Keratinocyte (primary cell): ENCODE results near the gene SLC44A1. TPM values are rescaled to one million over a fixed set of nuclear protein-coding genes. Genes with fewer than 3 reads are reported as not detected.

Experiments used
- DNase-seq: peaks from one replicate; pipeline ENCODE4 v3.0.0-alpha.2; 2011; ENCODE audit warnings: low read depth, missing footprints, low spot score
- FAIRE-seq: peaks from 2 replicates; lab custom pipeline; 2011; peaks lifted over from hg19 to GRCh38; lab: Jason Lieb, UNC
- H2AFZ ChIP-seq: 2 replicates; pipeline ENCODE4 v1.6.0; 2012; ENCODE audit warnings: low read length, control low read depth, inconsistent platforms; ENCODE audit not compliant: control insufficient read depth
- H3K27ac ChIP-seq: 2 replicates; pipeline ENCODE4 v1.5.1; 2011; ENCODE audit warnings: low read length; ENCODE audit not compliant: control insufficient read depth, insufficient read depth
- H3K27me3 ChIP-seq: 3 replicates; pipeline ENCODE4 v1.6.0; 2011; ENCODE audit warnings: low read length; ENCODE audit not compliant: control insufficient read depth, insufficient read depth; ENCODE audit errors: extremely low read depth
- H3K36me3 ChIP-seq, 2 experiments: 2 replicates in 1 of 2; 3 replicates in 1 of 2; pipeline ENCODE4 v1.5.1; 2011; ENCODE audit warnings: low read length in 2 of 2, mild to moderate bottlenecking in 1 of 2; ENCODE audit not compliant: control insufficient read depth in 2 of 2, insufficient read depth in 2 of 2; ENCODE audit errors: extremely low read depth in 1 of 2
- H3K4me1 ChIP-seq: 3 replicates; pipeline ENCODE4 v1.5.1; 2011; ENCODE audit warnings: low read length; ENCODE audit not compliant: control insufficient read depth, insufficient read depth; ENCODE audit errors: extremely low read depth
- H3K4me2 ChIP-seq: 3 replicates; pipeline ENCODE4 v1.6.0; 2011; ENCODE audit warnings: low read depth, low read length; ENCODE audit not compliant: control insufficient read depth, insufficient read depth; ENCODE audit errors: extremely low read depth
- H3K4me3 ChIP-seq, 3 experiments: fragments of 200-600 bp in 1 of 3; sonication (generic) in 1 of 3; 2 replicates in 2 of 3; 3 replicates in 1 of 3; pipeline ENCODE4 v1.5.1; 2011 to 2016; ENCODE audit warnings: low read length in 3 of 3, mild to moderate bottlenecking in 3 of 3, control low read depth in 2 of 3, inconsistent platforms in 1 of 3, low read depth in 1 of 3, mixed read lengths in 1 of 3, mixed run types in 1 of 3, moderate library complexity in 1 of 3; ENCODE audit not compliant: control insufficient read depth in 2 of 3, insufficient read depth in 2 of 3; ENCODE audit errors: extremely low read depth in 1 of 3
- H3K79me2 ChIP-seq: 2 replicates; pipeline ENCODE4 v1.6.0; 2012; ENCODE audit warnings: low read length; ENCODE audit not compliant: control insufficient read depth, insufficient read depth
- H3K9ac ChIP-seq: 3 replicates; pipeline ENCODE4 v1.6.0; 2011; ENCODE audit warnings: low read length; ENCODE audit not compliant: control insufficient read depth, insufficient read depth; ENCODE audit errors: extremely low read depth
- H3K9me1 ChIP-seq: 3 replicates; pipeline ENCODE4 v1.6.0; 2011; ENCODE audit warnings: low read length; ENCODE audit not compliant: control insufficient read depth, insufficient read depth; ENCODE audit errors: extremely low read depth
- H3K9me3 ChIP-seq: 2 replicates; pipeline ENCODE4 v1.5.1; 2012; ENCODE audit warnings: low read depth, low read length; ENCODE audit not compliant: control insufficient read depth
- H4K20me1 ChIP-seq: 3 replicates; pipeline ENCODE4 v1.6.0; 2011; ENCODE audit warnings: low read length; ENCODE audit not compliant: control insufficient read depth, insufficient read depth; ENCODE audit errors: extremely low read depth
- CTCF ChIP-seq, 3 experiments: IDR thresholded peaks in 1 of 3; conservative IDR thresholded peaks in 1 of 3; optimal IDR thresholded peaks in 1 of 3; 2 replicates in 2 of 3; 3 replicates in 1 of 3; pipeline versions ENCODE3 to v1.5.1; 2011; ENCODE audit warnings: low read length in 3 of 3, mild to moderate bottlenecking in 3 of 3, moderate library complexity in 2 of 3, control low read depth in 1 of 3, inconsistent platforms in 1 of 3; ENCODE audit not compliant: insufficient read depth in 2 of 3; ENCODE audit errors: extremely low read depth in 1 of 3
- EZH2 ChIP-seq: IDR thresholded peaks from one replicate; pipeline ENCODE4 v1.6.1; 2012; ENCODE audit warnings: inconsistent platforms, mild to moderate bottlenecking, low read length, moderate library complexity
- dilution Hi-C: fragments of 300-500 bp; cut with MboI; formaldehyde crosslinking; loops from one replicate; pipeline ENCODE4 v1.7.0; 2020; ENCODE audit warnings: low sequenced_read_pairs; ENCODE audit not compliant: extremely low pct_ligation_motif_present
- polyA plus RNA-seq, 5 experiments: library from polyadenylated mRNA; depleted of rRNA in 3 of 5; stranded (reverse) in 3 of 5; stranded (forward) in 1 of 5; unstranded in 1 of 5; fragments of >200 nt; gene quantifications; 1 replicate in 1 of 5; 2 replicates in 3 of 5; 3 replicates in 1 of 5; pipeline versions ENCODE4 v1.2.1 to v1.2.3, GENCODE V29; 2011 to 2012; ENCODE audit warnings: missing spikeins in 2 of 5, low read depth in 1 of 5, low replicate concordance in 1 of 5

The SLC44A1 gene
- polyA plus RNA-seq, 1 donor (not counting 4 experiments of a cell fraction or from before 2014, with no cell fraction given): 22.9 TPM

- Histone ChIP-seq H3K79me2 (no peaks in the 10 kb centered on the region), H3K9me1 (no peaks in the 10 kb centered on the region), H3K4me2 (no peak overlapping the region), H2AFZ (no peak overlapping the region), H3K9ac (no peak overlapping the region), H3K4me1 (no peaks in the 10 kb centered on the region), H3K9me3 (no peaks in the 10 kb centered on the region), H4K20me1 (no peaks in the 10 kb centered on the region), H3K36me3 (no peaks in the 10 kb centered on the region), H3K27me3 (no peaks in the 10 kb centered on the region), H3K27ac (no peak overlapping the region), H3K4me3 (no peak overlapping the region)
- TF ChIP-seq EZH2 (no peak), CTCF (optimal IDR thresholded peaks at IDR 0.05 in 1 of 3, IDR thresholded peaks at IDR 0.05 in 1 of 3, conservative IDR thresholded peaks at IDR 0.05 in 1 of 3; ENCODE audit: extremely low read depth in 1 of 3, insufficient read depth in 2 of 3, low read length in 3 of 3) (no peak)
- dilution Hi-C loops: no loop called here
- no peak for DNase-seq
- FAIRE-seq: no peak
Measured at GRCh38 chr9:105237246-105237645, 7.2 kb upstream of the SLC44A1 start.

GRCh38 chr9:105238302-105238701 is 6.1 kb upstream of the SLC44A1 start:
- Histone ChIP-seq H3K4me3 (no peak overlapping the region), H3K4me1 (peaks cover under 1% of the 10 kb centered on the region), H3K79me2 (no peaks in the 10 kb centered on the region), H4K20me1 (no peaks in the 10 kb centered on the region), H2AFZ (no peak overlapping the region), H3K27ac (no peak overlapping the region), H3K9me3 (no peaks in the 10 kb centered on the region), H3K36me3 (no peaks in the 10 kb centered on the region), H3K4me2 (no peak overlapping the region), H3K9me1 (no peaks in the 10 kb centered on the region), H3K27me3 (no peaks in the 10 kb centered on the region), H3K9ac (no peak overlapping the region)
- dilution Hi-C loops: no loop called here
- FAIRE-seq (no peak), DNase-seq (no peak)
- TF ChIP-seq EZH2 (no peak), CTCF (optimal IDR thresholded peaks at IDR 0.05 in 1 of 3, IDR thresholded peaks at IDR 0.05 in 1 of 3, conservative IDR thresholded peaks at IDR 0.05 in 1 of 3; ENCODE audit: extremely low read depth in 1 of 3, insufficient read depth in 2 of 3, low read length in 3 of 3) (no peak)
